Measurements from ENCODE around the gene MIPEP.

Gene MIPEP

GRCh38 chr13:23680845-23681669 is 208.1 kb downstream of the MIPEP start:
- DNase-seq (ENCODE audit: low read depth) = no peak

All from CMK (cell line).